DLD1 (cell line): Measurements from ENCODE around the gene C11orf24.

ENCODE experiments used
- in situ Hi-C: cut with HindIII; loops from 2 replicates; pipeline ENCODE4 v1.10.0; 2017; ENCODE audit warnings: low sequenced_read_pairs

C11orf24 gene

DNA sequence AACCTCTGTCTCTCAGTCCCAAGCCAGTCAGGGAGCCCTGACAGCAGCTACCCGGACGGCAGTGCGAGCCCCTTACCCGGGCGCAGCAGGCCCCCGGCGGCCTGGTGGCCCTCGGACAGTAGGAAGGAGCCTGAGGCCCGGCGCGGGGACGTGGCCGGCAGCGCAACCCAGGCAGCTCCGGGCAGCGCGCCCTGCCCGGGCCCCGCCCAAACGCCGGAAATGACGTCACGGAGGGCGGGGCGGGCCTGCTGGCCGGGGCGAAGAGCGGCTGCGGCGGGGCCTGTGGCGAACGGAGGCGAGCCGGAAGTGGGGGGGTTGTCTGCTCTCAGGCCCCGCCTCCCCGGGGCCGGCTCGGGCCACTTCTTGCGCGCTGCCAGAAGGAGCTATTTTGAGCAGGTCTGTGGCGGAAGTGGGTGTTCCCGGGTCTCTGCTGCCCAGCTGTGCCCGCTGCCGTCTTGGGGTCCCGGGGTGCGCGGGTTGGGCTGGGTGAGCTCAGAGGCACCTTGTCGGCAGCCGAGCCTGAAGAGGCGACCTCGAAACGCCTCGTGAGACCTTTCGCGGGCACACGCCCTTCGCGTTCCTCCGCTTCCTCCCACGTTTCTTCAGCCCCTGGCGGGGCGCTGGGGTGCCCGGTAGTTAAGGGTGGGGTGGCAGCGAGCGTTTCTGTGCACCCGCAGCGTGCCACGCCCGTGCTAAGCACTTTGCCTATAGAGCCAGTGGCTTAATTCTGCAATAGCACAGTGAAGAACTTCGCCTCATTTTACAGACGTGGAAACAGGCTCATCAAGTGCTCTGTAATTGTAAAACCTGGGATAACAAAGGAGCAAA is at the start of gene C11orf24:
Gene C11orf24 (minus strand): TSS at position 193 of the 828 bp plus-strand sequence. CDS start 8,206 bp downstream, outside the sequence.
- in situ Hi-C loops: no loop called here

DNA sequence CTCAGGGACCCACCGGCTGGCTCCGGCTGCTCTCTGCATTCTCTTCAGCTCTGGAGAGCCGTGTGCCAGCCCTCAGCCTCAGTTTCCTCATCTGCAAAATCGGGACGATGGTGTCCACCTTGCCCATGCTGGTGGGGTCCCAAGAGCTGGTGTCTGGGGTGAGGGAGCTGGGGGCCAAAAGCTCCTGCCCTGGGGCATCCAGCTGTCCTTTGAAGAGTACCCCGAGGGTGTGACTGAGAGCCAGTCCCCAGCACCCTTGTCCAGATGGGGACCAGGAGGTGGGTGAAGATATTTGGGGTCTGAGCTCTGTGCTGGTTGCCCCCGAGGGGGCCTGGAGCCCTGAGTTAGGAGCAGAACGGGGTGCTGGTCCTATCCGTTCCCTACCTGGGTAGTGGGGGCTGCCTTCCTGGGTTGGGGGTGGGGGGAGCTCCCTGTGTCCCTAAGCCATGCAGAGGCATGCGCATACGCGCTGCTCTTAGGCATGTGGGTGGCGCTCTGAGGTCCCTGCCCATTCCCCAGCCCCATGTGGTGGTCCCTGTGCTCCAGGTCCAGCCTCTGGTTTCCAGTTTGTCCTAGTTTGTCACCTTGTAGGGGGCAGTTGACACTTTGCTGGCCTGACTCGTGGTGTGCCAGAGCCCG is 45.5 kb upstream of the C11orf24 start:
- in situ Hi-C loops: no loop called here

DNA sequence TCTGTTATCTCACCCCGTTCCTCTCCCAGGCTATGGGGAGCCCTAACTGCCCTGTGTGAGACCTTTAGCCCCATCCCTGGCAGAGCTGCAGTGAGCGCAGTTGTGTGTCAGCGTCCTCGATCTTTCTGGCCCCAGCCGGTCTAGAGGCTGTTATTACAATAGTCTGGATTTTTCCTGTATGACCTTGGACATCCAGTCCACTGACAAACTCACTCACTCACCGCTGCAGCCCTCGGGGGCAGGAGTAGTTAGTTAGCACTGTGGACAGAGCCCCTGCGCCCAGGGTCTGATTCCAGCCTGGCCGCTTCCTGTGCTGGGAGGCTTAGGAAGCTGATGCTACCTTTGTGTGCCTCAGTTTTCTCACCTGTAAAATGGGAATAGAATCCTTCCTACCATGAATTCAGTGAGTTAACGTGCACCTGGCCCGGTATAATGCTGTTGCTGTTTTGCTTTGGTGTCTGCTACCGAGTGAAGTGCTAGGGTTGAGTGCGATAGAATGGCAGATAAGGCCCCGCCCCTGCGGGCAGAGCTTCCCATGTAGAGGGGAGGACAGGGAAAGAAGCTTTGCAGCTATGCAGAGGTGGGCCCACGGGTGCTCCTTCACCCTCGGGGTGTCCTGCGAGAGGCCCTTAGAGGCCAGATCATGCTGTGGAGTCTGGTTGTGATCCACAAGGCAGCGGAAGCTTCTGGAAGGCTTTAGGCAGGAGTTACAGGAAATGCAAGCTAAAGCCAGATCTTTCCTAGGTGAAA is 43.6 kb upstream of the C11orf24 start:
- in situ Hi-C loops: no loop called here

DNA sequence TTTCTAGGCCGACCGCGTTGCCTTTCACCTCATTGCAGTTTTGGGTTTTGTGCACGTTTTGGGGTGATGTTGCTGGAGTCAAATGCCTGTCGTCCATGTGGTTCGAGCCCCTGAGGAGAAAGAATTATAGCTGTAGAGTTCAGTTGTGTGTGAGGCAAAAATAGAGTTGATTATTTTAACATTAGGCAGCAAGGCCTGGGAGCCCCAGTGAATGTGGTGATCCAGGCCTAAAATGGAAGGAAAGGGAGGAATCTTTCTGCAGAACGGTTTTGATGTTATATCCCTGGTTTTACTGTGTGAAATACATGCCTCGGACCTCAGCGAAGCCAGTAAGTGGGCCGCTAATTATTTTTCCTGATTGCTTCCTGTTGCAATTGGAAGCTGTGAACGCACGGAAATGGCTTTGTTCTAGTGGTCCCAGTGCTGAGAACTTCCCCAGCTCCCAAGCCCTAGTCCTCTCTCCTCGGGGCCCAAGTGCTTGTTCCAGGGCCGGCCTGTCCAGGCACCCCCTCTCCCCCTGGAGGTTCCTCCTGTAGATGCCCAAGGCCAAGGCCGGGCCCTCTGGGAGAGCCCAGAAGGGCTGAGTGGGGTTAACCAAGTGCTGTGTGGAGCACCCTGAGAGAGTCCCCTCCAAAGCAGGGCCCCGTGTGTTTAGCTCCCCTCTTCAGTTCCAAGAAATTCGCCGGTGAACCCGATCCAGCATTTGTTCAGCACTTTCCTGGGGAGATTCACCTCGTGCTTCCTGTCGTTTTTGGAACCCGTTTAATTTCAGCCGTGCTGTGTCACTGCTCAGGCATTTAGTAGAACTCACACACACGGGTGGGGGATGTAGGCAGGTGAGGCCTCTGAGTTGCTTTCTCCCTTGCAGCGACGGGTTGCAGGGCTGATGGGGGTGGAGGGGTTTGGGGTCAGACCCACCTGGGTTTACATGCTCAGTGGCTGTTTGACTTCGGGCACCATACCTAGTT is 42.7 kb upstream of the C11orf24 start:
- in situ Hi-C loops: no loop called here

DNA sequence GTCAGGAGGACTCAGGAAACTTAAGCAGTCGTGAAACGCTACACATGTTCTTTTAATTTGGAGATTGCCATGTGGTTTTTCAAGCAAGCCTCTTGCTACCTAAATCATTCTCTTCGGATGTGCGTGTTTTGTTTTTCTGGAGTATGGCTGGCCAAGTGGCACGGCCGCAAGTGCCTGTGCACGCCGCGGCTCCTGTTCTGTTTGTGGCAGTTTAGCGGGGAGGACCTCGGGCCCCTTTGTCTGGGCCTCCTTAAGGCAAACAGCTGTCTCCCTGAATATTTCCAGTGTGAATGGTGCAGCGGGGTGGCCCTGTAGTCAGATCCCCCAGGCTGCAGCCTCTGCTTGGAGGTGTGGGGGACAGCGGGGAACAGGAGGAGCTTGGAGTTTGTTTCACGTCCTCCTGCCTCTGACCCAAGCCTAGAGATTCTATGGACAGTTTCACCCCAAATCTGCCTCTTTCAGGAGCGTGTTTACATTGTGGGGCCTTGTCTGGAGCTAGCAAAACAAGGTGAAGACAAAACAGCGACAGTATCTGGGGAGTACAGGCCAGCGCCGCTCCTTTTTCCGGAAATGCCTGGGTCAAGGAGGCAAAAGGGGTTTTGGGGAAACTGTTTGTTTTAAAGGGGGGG is 41.9 kb upstream of the C11orf24 start:
- in situ Hi-C loops: no loop called here

DNA sequence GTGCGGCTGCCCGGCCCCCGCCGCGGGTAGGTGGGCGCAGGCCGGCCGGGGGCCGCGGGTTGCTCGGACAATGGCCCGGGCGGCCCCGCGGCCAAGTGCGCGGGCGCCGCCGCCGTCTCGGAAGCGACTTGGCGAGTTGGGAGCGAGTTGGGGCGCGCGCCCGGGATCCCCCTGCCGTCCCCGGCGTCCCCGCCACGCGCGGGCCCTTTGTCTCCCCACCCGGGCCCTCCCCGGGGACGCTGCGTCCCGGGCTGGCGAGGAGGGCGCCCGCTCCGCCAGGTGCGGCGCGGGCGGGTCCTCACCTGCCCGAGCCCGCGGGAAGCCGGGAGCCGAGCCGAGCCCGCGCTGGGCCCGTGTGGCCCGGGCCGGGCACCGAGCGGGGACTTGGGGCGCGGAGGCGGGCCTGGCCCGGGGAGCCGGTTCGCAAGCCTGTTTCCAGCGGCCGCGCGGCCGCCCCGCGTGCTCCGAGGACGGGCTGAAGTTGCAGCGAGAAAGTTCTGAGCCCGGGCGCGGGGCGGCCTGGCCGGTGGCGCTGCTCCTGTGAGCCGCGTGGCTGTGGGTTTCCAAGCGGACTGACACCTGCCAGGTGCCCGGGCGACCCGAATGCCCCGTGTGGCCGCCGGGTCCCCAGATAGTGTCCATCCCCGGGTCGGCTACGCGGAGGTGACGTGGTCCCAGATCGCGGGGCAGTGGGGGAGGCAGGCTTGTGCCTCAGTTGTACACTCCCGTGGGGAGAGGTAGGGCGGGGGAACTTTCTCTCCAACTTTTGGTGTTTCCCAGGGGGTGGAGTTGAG is 41.2 kb upstream of the C11orf24 start:
- in situ Hi-C loops: no loop called here

DNA sequence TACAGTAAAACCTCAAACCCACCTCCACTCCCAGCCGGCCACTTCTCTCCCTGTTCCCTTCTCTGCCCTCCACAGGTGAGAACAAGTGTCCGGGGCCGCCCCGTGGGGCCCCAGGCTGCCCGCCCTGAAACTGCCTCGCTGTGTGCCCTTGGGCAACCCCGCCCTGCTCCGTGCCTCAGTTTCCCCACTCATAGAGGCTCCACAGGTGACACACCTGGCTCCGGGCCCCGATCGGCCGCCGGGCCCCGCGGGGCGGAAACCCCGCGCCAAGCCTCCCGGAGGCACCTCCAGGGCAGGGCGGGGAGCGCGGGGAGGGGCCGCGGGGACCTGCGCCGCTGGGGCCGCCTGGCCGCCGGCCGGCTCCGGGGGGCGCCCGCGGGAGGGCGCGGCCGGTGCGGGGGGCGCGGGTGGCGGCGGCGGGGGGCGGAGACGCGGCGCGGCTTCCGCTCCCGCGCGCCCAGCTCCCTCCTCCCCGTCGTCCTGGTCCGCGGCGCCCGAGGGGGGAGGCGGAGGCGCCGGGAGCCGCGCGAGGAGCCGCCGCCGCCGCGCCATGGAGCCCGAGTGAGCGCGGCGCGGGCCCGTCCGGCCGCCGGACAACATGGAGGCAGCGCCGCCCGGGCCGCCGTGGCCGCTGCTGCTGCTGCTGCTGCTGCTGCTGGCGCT is 40.5 kb upstream of the C11orf24 start, which contains the start of gene LRP5:
Gene LRP5 (plus strand): TSS at position 475 of the 663 bp plus-strand sequence. CDS start 124 bp downstream, at position 599.
- in situ Hi-C loops: no loop called here

DNA sequence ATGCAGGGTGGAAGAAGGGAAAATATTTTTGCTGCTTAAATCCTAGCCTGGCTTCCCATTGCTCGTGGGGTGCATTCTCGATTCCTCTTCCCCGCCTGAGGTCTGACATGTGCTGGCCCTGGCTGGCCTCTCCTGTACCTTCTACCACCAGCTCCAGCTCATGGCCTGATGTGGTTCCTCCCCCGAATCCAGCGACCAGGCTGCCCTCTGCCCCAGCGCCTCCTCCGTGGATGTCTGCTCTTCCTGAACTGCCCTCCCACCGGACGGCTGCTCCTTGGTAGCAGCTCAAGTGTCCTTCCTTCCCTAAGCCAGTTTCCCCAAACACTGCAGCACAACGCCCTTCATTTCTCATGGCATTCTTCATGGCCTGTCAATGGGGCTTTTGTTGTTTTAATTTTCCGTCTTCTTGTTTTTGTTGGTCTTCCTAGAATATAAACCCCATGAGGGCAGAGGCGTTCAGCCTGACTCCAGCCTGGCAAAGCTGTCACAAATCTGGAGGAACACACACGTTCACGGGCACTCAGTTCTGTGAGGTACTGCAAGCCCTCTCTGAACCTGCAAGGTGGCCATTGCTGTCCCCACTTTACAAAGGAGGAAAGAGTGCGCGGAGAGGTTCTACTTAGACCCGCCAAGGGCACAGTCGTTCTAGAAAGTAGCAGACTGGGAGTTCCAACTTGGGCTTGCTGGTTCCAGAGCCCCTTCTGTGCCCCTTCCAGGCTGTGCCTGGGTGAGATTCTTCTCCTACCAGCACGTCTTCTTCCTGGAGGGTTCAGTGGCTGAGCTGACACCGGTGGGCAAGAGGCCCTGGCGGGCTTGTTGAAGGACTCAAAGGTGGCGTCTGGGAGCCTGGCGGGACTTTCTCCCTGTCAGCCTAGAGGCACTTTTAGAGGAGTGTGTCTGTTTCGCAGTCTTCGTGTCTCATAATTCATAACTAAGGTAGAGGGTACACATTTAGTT is 39.7 kb upstream of the C11orf24 start:
- in situ Hi-C loops: no loop called here

DNA sequence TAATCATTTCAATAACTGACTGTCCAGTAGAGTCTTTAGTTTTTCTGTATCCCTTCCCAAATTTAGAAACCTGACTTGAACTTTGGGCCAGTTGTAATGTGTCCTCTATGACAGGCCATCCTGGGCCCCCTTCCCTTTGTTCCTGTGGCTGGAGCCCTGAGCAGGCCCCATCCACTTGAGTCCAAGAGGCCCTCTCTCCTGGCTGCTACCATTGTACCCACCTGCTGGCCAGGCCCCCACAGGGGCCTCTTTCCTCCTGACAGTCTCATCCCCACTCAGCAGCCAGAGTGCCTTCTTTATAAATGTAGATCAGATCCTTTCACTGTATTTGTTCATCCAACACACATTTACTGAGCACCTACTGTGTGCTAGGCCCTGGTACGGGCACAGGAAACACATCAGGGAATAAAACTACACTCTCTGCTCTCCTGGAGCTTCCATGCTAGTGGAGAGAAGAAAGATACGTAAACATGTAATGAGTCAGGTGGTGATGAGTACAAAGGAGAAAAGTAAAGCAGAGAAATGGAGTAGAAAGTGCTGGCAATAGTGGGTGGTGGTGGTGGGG is 37.9 kb upstream of the C11orf24 start:
- in situ Hi-C loops: no loop called here

DNA sequence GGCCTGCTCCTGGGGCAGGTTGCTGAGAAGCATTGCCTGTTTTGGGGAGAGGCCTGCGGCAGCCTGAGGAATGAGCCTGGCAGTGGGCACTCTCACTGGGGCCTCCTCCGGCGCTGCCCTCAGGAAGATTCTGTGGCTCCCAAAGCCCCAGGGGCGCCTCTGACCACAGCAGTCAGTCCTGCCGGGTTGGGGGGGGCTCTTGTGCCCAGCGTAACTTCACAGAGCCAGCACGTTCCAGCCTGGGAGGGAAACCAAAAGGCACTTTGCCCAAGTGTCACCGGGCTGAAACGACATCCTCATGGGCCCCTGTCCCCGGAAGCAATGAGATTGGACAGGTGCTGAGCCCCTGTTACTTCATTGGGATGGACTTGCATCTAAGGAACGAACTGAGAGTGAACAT is 36.3 kb upstream of the C11orf24 start:
- in situ Hi-C loops: no loop called here

DNA sequence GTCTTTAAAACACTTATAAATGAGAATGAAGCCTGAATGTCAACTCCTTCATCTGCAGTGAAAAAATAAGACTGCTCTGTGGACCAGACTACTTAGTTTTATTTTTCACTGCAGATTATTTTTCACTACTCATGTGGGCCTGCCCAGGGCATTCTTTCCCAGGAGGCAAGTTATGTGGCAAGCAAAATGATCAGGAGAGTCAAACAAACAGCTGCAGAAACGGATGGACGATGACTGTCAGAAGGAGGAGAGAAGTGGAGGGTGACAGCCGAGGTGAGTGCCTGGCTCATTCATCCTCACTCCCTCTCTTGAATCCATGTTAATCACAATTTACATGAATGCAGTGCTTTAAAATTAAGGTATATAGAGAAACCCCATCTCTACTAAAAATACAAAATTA is 34.9 kb upstream of the C11orf24 start:
- in situ Hi-C loops: no loop called here

DNA sequence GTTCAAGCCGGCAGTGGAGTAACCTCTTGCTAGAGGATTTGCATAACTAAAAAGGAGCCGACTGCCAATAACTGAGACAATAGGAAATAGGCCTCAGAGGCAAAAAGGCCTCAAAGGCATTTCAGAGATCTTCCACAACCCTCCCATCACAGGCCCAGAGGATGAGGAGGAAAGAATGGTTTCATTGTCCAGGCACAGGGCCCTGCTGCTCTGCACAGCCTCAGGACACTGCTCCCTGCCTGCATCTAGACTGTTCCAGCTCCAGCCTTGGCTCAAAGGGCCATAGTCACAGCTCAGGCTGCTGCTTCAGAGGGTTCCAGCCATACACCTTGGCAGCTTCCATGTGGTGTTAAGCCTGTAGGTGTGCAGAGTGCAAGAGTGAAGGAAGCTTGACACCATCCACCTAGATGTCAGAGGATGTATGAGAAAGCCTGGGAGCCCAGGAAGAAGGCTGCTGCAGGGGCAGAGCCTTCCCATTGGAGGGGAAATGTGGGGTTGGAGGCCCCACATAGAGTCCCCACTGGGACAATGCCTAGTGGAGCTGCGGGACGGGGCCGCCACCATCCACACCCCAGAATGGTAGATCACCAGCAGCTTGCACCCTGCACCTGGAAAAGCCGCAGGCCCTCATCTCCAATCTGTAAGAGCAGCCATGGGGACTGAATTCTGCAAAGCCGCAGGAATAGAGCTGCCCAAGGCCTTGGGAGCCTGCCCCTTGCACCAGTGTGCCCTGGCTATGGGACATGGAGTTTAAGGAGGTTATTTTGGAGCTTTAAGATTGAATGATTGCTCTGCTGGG is 32.4 kb upstream of the C11orf24 start:
- in situ Hi-C loops: no loop called here

DNA sequence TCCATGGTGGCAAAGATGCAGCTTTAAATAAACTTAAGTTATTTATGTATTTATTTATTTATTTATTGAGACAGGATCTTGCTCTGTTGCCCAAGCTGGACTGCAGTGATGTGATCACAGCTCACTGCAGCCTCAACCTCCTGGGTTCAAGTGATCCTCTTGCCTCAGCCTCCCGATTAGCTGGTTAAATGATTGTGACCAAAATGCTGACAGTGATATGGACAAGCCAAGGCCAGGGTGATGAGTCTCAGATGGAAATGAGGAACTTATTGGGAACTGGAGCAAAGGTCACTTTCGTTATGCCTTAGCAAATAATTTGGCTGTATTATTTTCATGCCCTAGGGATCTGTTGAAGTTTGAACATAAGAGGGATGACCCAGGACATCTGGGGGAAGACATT is 31.3 kb upstream of the C11orf24 start:
- in situ Hi-C loops: no loop called here

DNA sequence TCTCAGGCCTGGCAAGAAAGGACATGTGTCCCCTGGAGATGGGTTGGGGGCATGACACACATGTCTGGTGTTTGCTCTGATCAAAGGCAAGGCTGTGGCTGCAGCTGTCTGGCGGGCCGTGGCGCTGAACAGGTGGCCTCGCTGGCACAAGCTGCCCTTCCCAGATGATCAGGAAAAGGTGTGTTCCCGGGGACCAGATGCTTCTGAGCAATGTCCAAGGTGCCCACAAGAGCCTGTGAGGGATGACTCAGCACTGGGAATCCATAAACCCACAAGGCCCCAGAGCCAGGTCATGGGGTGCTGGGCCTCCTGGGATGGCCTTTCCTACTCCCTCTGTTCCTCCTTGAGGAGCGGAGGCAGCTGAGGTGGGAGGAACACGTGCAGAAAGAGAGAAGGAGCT is 30.9 kb upstream of the C11orf24 start:
- in situ Hi-C loops: no loop called here

DNA sequence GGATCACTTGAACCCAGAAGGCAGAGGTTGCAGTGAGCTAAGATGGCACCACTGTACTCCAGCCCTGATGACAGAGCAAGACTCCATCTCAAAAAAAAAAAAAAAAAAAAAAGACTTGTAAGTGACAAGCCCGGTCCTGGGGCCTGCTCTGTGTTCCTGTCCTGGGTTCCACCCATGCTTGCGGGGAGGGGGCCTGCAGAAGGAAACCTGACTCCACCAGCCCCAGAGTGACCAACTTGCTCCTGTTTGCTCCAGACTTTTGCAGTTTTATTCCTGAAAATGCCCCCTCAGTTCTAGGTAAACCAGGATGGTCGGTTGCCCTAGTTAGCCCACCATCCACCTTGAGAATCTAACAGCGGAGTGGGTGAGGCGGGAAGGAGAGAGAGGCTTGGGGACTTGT is 30.5 kb upstream of the C11orf24 start:
- in situ Hi-C loops: no loop called here

DNA sequence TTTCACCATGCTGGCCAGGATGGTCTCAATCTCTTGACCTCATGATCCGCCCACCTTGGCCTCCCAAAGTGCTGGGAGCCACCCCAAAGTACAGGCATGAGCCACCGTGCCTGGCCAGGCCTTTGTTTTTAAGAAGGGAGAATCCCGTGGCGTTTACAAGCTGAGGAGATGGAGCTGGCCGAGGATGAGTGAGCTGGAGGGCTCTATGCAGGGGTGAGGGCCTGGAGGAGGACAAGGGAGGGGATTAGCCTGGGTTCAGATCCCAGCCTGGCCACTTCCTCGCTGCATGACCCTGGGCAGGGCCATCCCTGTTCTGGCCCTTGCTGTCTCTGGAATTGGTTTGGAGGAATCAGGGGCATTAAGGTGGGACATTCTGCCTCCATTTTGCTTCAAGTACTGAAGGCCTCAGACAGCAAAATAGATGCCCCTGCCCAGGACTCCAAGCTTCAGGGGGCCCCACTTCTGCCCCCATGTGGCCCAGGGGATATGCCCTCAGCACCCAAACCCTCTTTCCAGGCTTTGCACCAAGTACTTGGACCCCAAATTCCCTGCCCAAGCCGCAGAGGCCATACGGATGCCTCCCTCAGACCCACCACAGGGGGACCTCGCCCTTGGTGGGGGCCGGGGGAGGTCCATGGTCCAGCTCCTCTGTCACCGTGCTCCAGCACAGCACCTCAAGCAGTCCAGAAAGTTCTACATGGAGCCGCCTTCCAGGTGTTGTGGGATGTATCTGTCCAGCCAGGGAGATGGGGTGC is 28.5 kb upstream of the C11orf24 start:
- in situ Hi-C loops: no loop called here
